ENCODE results near the gene TRAF4. TPM values are rescaled to one million over a fixed set of nuclear protein-coding genes. Genes with fewer than 3 reads are reported as not detected.
A peak's percentile ranks its signal among the peaks of the same experiment; 100 is the strongest.

TRAF4 gene
- total and polyA plus RNA-seq, 9 of the 15 experiments (the other 6 are each of a cell fraction or from before 2014, with no cell fraction given): 2.4 to 147 (median 72.4) TPM

DNA sequence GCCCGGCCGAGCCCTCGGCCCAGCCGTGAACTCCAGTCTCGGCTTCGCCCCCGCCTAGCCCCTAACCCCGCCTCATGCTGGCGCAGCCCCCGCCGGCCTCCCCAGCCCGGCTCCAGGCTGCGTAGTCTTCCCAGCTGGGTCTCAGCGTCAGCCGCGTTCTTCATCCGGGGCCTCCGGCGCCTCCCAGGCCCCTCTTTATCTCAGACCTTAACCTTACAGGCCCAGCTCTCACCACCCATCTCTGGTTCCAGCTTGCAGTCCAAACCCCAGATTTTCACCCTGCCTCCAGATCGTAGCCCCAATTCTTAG is 32.1 kb upstream of the TRAF4 start, which contains the start of gene PROCA1 (continued):
- TF ChIP-seq, protein P1, sequence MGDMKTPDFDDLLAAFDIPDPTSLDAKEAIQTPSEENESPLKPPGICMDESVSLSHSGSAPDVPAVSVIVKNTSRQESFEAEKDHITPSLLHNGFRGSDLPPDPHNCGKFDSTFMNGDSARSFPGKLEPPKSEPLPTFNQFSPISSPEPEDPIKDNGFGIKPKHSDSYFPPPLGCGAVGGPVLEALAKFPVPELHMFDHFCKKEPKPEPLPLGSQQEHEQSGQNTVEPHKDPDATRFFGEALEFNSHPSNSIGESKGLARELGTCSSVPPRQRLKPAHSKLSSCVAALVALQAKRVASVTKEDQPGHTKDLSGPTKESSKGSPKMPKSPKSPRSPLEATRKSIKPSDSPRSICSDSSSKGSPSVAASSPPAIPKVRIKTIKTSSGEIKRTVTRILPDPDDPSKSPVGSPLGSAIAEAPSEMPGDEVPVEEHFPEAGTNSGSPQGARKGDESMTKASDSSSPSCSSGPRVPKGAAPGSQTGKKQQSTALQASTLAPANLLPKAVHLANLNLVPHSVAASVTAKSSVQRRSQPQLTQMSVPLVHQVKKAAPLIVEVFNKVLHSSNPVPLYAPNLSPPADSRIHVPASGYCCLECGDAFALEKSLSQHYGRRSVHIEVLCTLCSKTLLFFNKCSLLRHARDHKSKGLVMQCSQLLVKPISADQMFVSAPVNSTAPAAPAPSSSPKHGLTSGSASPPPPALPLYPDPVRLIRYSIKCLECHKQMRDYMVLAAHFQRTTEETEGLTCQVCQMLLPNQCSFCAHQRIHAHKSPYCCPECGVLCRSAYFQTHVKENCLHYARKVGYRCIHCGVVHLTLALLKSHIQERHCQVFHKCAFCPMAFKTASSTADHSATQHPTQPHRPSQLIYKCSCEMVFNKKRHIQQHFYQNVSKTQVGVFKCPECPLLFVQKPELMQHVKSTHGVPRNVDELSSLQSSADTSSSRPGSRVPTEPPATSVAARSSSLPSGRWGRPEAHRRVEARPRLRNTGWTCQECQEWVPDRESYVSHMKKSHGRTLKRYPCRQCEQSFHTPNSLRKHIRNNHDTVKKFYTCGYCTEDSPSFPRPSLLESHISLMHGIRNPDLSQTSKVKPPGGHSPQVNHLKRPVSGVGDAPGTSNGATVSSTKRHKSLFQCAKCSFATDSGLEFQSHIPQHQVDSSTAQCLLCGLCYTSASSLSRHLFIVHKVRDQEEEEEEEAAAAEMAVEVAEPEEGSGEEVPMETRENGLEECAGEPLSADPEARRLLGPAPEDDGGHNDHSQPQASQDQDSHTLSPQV (IDR thresholded peaks at IDR 0.05): peak; percentile 9; the same call in 1 of the 2 replicates
- TF ChIP-seq ZKSCAN1 (IDR thresholded peaks at IDR 0.05; ENCODE audit: low read depth, low read length) (no peak), ZNF75A (CRISPR knock-in tag; IDR thresholded peaks at IDR 0.05) (no peak), ZNF212 (CRISPR knock-in tag; IDR thresholded peaks at IDR 0.05) (no peak), NBN (IDR thresholded peaks at IDR 0.05; ENCODE audit: low read depth) (peak; percentile 6; the same call in 1 of the 2 replicates), RFX5 (IDR thresholded peaks at IDR 0.05; ENCODE audit: low read depth, low read length) (no peak), CAMTA2 (CRISPR knock-in tag; conservative IDR thresholded peaks at IDR 0.05) (no peak), ZNF41 (CRISPR knock-in tag; conservative IDR thresholded peaks at IDR 0.05) (no peak), NR2C2 (CRISPR knock-in tag; IDR thresholded peaks at IDR 0.05) (no peak), NR2C2 (tag; IDR thresholded peaks at IDR 0.05) (peak; percentile 55; the same call in 1 of the 2 replicates), CHD4 (IDR thresholded peaks at IDR 0.05; ENCODE audit: insufficient read depth, insufficient replicate concordance, low read depth, low read length, poor library complexity, severe bottlenecking) (no peak), FOXA1 (IDR thresholded peaks at IDR 0.05; ENCODE audit: borderline replicate concordance) (no peak), ZBTB7A (IDR thresholded peaks at IDR 0.05; ENCODE audit: borderline replicate concordance, control insufficient read depth, low read depth, low read length) (peak; percentile 87; the same call in 1 of the 2 replicates), EHMT2 (IDR thresholded peaks at IDR 0.05) (no peak), BRD4 (IDR thresholded peaks at IDR 0.05) (no peak), ZBED1 (IDR thresholded peaks at IDR 0.05) (no peak), ZNF586 (CRISPR knock-in tag; conservative IDR thresholded peaks at IDR 0.05) (no peak), SMAD1 (IDR thresholded peaks at IDR 0.05; ENCODE audit: low read depth, low read length, partially characterized antibody) (no peak), POLR2A (conservative IDR thresholded peaks at IDR 0.05) (no peak), NFIX (CRISPR knock-in tag; IDR thresholded peaks at IDR 0.05; ENCODE audit: low read depth) (no peak), MAFG (tag; conservative IDR thresholded peaks at IDR 0.05) (no peak), GTF2A2 (tag; IDR thresholded peaks at IDR 0.05) (no peak), MXI1 (IDR thresholded peaks at IDR 0.05; ENCODE audit: low read depth, low read length) (no peak)
- TF ChIP-seq, protein P2, sequence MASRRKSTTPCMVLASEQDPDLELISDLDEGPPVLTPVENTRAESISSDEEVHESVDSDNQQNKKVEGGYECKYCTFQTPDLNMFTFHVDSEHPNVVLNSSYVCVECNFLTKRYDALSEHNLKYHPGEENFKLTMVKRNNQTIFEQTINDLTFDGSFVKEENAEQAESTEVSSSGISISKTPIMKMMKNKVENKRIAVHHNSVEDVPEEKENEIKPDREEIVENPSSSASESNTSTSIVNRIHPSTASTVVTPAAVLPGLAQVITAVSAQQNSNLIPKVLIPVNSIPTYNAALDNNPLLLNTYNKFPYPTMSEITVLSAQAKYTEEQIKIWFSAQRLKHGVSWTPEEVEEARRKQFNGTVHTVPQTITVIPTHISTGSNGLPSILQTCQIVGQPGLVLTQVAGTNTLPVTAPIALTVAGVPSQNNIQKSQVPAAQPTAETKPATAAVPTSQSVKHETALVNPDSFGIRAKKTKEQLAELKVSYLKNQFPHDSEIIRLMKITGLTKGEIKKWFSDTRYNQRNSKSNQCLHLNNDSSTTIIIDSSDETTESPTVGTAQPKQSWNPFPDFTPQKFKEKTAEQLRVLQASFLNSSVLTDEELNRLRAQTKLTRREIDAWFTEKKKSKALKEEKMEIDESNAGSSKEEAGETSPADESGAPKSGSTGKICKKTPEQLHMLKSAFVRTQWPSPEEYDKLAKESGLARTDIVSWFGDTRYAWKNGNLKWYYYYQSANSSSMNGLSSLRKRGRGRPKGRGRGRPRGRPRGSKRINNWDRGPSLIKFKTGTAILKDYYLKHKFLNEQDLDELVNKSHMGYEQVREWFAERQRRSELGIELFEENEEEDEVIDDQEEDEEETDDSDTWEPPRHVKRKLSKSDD (conservative IDR thresholded peaks at IDR 0.05; ENCODE audit: low read length): no peak
- TF ChIP-seq, protein P3, sequence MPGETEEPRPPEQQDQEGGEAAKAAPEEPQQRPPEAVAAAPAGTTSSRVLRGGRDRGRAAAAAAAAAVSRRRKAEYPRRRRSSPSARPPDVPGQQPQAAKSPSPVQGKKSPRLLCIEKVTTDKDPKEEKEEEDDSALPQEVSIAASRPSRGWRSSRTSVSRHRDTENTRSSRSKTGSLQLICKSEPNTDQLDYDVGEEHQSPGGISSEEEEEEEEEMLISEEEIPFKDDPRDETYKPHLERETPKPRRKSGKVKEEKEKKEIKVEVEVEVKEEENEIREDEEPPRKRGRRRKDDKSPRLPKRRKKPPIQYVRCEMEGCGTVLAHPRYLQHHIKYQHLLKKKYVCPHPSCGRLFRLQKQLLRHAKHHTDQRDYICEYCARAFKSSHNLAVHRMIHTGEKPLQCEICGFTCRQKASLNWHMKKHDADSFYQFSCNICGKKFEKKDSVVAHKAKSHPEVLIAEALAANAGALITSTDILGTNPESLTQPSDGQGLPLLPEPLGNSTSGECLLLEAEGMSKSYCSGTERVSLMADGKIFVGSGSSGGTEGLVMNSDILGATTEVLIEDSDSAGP (CRISPR knock-in tag; IDR thresholded peaks at IDR 0.05): no peak

Measured in K562 (cell line).